MM.1S (cell line): ENCODE results near the gene EPHB1.

Experiments used
- DNase-seq: peaks from one replicate; pipeline ENCODE4 v3.0.0-alpha.2; 2015
- H2AFZ ChIP-seq: fragments of 300-600 bp; sonication (generic); 2 replicates; pipeline ENCODE4 v1.6.0; 2016; ENCODE audit warnings: antibody characterized with exemption, low read length
- H3F3A ChIP-seq: fragments of 300-600 bp; sonication (generic); 2 replicates; pipeline ENCODE4 v1.6.1; 2016; ENCODE audit warnings: mild to moderate bottlenecking, antibody characterized with exemption, low read length, moderate library complexity, mixed read lengths; ENCODE audit not compliant: insufficient read depth
- H3K27ac ChIP-seq: fragments of 300-600 bp; sonication (generic); 2 replicates; pipeline ENCODE4 v1.5.1; 2016; ENCODE audit warnings: mild to moderate bottlenecking, low read length
- H3K27me3 ChIP-seq: fragments of 300-600 bp; sonication (generic); replicated peaks from 2 replicates; pipeline ENCODE4 v1.6.0; 2016; ENCODE audit warnings: low read length; ENCODE audit not compliant: insufficient read depth
- H3K36me3 ChIP-seq: fragments of 300-600 bp; sonication (generic); replicated peaks from 2 replicates; pipeline ENCODE4 v1.6.1; 2016; ENCODE audit warnings: mild to moderate bottlenecking, low read length, mixed read lengths; ENCODE audit not compliant: insufficient read depth
- H3K4me1 ChIP-seq: fragments of 300-600 bp; sonication (generic); 2 replicates; pipeline ENCODE4 v1.6.1; 2016; ENCODE audit warnings: low read length, mixed read lengths
- H3K4me2 ChIP-seq: fragments of 300-600 bp; sonication (generic); 2 replicates; pipeline ENCODE4 v1.6.0; 2016; ENCODE audit warnings: low read depth, low read length
- H3K4me3 ChIP-seq: fragments of 300-600 bp; sonication (generic); 2 replicates; pipeline ENCODE4 v1.5.1; 2016; ENCODE audit warnings: low read length, mixed read lengths
- H3K79me2 ChIP-seq: fragments of 300-600 bp; sonication (generic); 2 replicates; pipeline ENCODE4 v1.6.1; 2016; ENCODE audit warnings: mixed run types, low read length, mixed read lengths
- H3K9ac ChIP-seq: fragments of 300-600 bp; sonication (generic); 2 replicates; pipeline ENCODE4 v1.6.1; 2016; ENCODE audit warnings: low read length, mixed read lengths
- H3K9me2 ChIP-seq: fragments of 300-600 bp; sonication (generic); replicated peaks from 2 replicates; pipeline ENCODE4 v1.6.1; 2016; ENCODE audit warnings: mild to moderate bottlenecking, low read length, mixed read lengths; ENCODE audit not compliant: insufficient read depth
- H3K9me3 ChIP-seq: fragments of 300-600 bp; sonication (generic); replicated peaks from 2 replicates; pipeline ENCODE4 v1.6.1; 2016; ENCODE audit warnings: mild to moderate bottlenecking, low read length, mixed read lengths; ENCODE audit not compliant: insufficient read depth
- H4K20me1 ChIP-seq: fragments of 300-600 bp; sonication (generic); 2 replicates; pipeline ENCODE4 v1.6.1; 2016; ENCODE audit warnings: mild to moderate bottlenecking, low read length, moderate library complexity, mixed read lengths; ENCODE audit not compliant: insufficient read depth
- CTCF ChIP-seq: fragments of 300-600 bp; sonication (generic); IDR thresholded peaks from 2 replicates; pipeline ENCODE4 v1.5.1; 2016; ENCODE audit warnings: antibody characterized with exemption, low read length, mixed read lengths
- EZH2 ChIP-seq: fragments of 300-600 bp; sonication (generic); optimal IDR thresholded peaks from 2 replicates; pipeline ENCODE3; 2017; ENCODE audit warnings: low read depth, mild to moderate bottlenecking, antibody characterized with exemption, low read length, mixed read lengths
- EZH2phosphoT487 ChIP-seq: fragments of 300-600 bp; sonication (generic); IDR thresholded peaks from 2 replicates; pipeline ENCODE4 v1.6.1; 2018; ENCODE audit warnings: antibody characterized with exemption, low read length

EPHB1 gene

DNA sequence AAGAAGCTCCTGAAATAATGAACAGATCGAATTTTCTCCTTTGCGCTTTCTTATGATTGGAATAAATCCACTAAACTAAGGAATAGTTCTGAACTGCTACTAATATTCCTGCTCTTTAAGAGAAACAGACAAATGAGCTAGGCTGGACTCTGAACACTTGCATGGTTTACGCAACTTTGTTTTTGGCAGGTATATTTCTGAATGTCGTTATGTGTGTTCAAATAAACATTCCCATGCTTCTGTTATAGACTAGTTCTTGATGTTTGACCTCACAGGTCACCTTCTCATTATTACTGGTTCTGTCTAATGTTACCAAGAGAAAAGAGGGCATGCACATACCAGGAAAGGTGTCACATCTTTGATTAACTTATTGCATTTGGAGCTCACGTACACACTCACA lies 418.2 kb downstream of the EPHB1 start:
- Histone ChIP-seq H3K27ac (no peak overlapping the region), H3K79me2 (no peaks in the 10 kb centered on the region), H3K27me3 (no peaks in the 10 kb centered on the region), H2AFZ (no peak overlapping the region), H3K4me2 (no peak overlapping the region), H3K9me3 (no peaks in the 10 kb centered on the region), H3K9me2 (no peaks in the 10 kb centered on the region), H3F3A (no peaks in the 10 kb centered on the region), H3K4me1 (no peaks in the 10 kb centered on the region), H3K9ac (no peak overlapping the region), H4K20me1 (no peaks in the 10 kb centered on the region), H3K4me3 (no peak overlapping the region), H3K36me3 (no peaks in the 10 kb centered on the region)
- no peak for DNase-seq
- TF ChIP-seq EZH2 (no peak), CTCF (no peak), EZH2phosphoT487 (no peak)

GRCh38 chr3:135213822-135214221 lies 418.8 kb downstream of the EPHB1 start:
- no peak overlapping the region for H3K4me3 ChIP-seq
- H4K20me1 ChIP-seq = no peaks in the 10 kb centered on the region
- no peaks in the 10 kb centered on the region for H3K9me3 ChIP-seq
- DNase-seq = no peak
- H3K36me3 ChIP-seq = no peaks in the 10 kb centered on the region
- H3K9me2 ChIP-seq = no peaks in the 10 kb centered on the region
- H2AFZ ChIP-seq = no peak overlapping the region
- H3K4me1 ChIP-seq = no peaks in the 10 kb centered on the region
- H3K27ac ChIP-seq = no peak overlapping the region
- no peaks in the 10 kb centered on the region for H3K79me2 ChIP-seq
- H3K4me2 ChIP-seq = no peak overlapping the region
- TF ChIP-seq CTCF (no peak), EZH2 (no peak), EZH2phosphoT487 (no peak)
- no peak overlapping the region for H3K9ac ChIP-seq
- H3F3A ChIP-seq = no peaks in the 10 kb centered on the region
- no peaks in the 10 kb centered on the region for H3K27me3 ChIP-seq

- Histone ChIP-seq H3K9me2 (no peaks in the 10 kb centered on the region), H3K9me3 (no peaks in the 10 kb centered on the region), H4K20me1 (no peaks in the 10 kb centered on the region), H2AFZ (no peak overlapping the region), H3K36me3 (no peaks in the 10 kb centered on the region), H3K4me3 (no peak overlapping the region), H3K9ac (no peak overlapping the region), H3K27me3 (no peaks in the 10 kb centered on the region), H3K27ac (no peak overlapping the region), H3K4me1 (no peaks in the 10 kb centered on the region), H3K4me2 (no peak overlapping the region), H3F3A (no peaks in the 10 kb centered on the region), H3K79me2 (no peaks in the 10 kb centered on the region)
- TF ChIP-seq CTCF = no peak
- no peak for DNase-seq
Measured at GRCh38 chr3:135214400-135214799, 419.3 kb downstream of the EPHB1 start.

DNA sequence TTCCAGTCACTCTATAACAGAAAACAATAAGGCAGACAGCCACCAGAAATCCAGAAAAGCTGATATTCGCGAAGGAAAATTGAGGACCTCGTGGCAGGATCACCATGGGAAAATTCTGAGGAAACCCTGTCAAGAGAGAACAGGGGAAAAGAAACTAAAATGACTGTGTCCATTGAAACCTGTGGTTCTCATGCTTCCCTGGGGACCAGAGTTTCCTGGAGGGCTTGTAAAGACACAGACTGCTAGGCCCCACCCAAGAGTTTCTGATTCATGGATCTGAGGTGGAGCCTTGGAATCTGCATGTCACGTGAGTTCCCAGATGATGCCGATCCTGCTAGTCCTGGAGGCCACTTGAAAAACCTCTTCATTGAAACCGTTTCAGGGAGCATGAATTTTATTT lies 420.5 kb downstream of the EPHB1 start:
- DNase-seq = no peak
- Histone ChIP-seq H2AFZ (no peak overlapping the region), H3K4me3 (no peak overlapping the region), H3K4me2 (no peak overlapping the region), H4K20me1 (no peaks in the 10 kb centered on the region), H3K27ac (no peak overlapping the region), H3K36me3 (no peaks in the 10 kb centered on the region), H3K9me2 (no peaks in the 10 kb centered on the region), H3K79me2 (no peaks in the 10 kb centered on the region), H3K27me3 (no peaks in the 10 kb centered on the region), H3K9ac (no peak overlapping the region), H3K9me3 (no peaks in the 10 kb centered on the region), H3K4me1 (no peaks in the 10 kb centered on the region), H3F3A (no peaks in the 10 kb centered on the region)
- TF ChIP-seq EZH2 (no peak), CTCF (no peak), EZH2phosphoT487 (no peak)
